ENCODE data around the gene SLC25A42.

- TF ChIP-seq POLR2A (IDR thresholded peaks at IDR 0.05; ENCODE audit: low read depth, low read length) (no peak), CTCF (conservative IDR thresholded peaks at IDR 0.05; ENCODE audit: low read depth, low read length) (no peak), BHLHE40 (IDR thresholded peaks at IDR 0.05; ENCODE audit: low read depth, low read length) (no peak)
Measured at GRCh38 chr19:19162495-19162894, 98.7 kb downstream of the SLC25A42 start.
